Testis (tissue), 2 donors: ENCODE measurements around the gene NFIA.

Experiments used
- POLR2A ChIP-seq: fragments of 450-650 bp; IDR thresholded peaks from one replicate; pipeline ENCODE4 v1.6.1; 2017; ENCODE audit warnings: antibody characterized with exemption, mild to moderate bottlenecking, moderate library complexity
- TF ChIP-seq, protein P1 (sequence below), 3 experiments: fragments of 450-650 bp in 2 of 3; fragments of 200-600 bp in 1 of 3; sonication (generic) in 1 of 3; IDR thresholded peaks; one replicate each; pipeline ENCODE4 v1.5.1; 2016 to 2019; ENCODE audit warnings: antibody characterized with exemption in 3 of 3, mild to moderate bottlenecking in 2 of 3, moderate library complexity in 1 of 3

DNA sequence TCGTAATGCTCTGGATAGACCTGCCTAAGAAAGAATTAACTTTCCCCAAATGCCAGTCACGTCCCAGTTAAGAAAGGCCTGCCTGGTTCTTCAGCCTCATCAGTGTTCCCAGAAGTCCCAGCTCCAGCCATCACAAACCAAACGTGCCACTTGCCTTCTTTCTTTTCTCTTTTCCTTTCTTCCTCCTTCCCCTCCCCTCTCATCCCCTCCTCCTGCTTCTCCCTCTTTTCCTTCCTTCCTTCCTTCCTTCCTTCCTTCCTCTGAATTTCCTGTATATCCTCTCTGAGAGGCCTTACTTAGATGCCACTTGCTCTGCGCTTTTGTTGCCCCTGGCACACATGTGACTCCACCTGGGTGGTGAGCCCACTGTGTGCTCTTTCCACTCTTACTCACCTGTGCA is 228.2 kb downstream of the NFIA start:
- TF ChIP-seq, protein P1, sequence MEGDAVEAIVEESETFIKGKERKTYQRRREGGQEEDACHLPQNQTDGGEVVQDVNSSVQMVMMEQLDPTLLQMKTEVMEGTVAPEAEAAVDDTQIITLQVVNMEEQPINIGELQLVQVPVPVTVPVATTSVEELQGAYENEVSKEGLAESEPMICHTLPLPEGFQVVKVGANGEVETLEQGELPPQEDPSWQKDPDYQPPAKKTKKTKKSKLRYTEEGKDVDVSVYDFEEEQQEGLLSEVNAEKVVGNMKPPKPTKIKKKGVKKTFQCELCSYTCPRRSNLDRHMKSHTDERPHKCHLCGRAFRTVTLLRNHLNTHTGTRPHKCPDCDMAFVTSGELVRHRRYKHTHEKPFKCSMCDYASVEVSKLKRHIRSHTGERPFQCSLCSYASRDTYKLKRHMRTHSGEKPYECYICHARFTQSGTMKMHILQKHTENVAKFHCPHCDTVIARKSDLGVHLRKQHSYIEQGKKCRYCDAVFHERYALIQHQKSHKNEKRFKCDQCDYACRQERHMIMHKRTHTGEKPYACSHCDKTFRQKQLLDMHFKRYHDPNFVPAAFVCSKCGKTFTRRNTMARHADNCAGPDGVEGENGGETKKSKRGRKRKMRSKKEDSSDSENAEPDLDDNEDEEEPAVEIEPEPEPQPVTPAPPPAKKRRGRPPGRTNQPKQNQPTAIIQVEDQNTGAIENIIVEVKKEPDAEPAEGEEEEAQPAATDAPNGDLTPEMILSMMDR (IDR thresholded peaks at IDR 0.05) = no peak
- no peak for TF ChIP-seq POLR2A
